DOHH2 (cell line): Measurements from ENCODE around the gene DKK1.

Experiments
- H3F3A ChIP-seq: fragments of 200-600 bp; sonication (generic), shearing (Covaris generic); 2 replicates; pipeline ENCODE4 v1.6.0; 2016; ENCODE audit warnings: antibody characterized with exemption, mild to moderate bottlenecking; ENCODE audit not compliant: control insufficient read depth, insufficient read depth
- H3K27ac ChIP-seq: fragments of 200-600 bp; sonication (generic); 2 replicates; pipeline ENCODE4 v1.5.1; 2014; ENCODE audit warnings: low read depth, mild to moderate bottlenecking, low read length, moderate library complexity
- H3K27me3 ChIP-seq: fragments of 200-600 bp; sonication (generic); 2 replicates; pipeline ENCODE4 v1.6.1; 2014; ENCODE audit warnings: mild to moderate bottlenecking, low read length, mixed read lengths; ENCODE audit not compliant: control insufficient read depth
- H3K36me3 ChIP-seq: fragments of 200-600 bp; sonication (generic); 2 replicates; pipeline ENCODE4 v1.6.1; 2014; ENCODE audit warnings: mild to moderate bottlenecking, low read length, moderate library complexity, mixed read lengths; ENCODE audit not compliant: control insufficient read depth
- H3K4me1 ChIP-seq: fragments of 200-600 bp; sonication (generic); 2 replicates; pipeline ENCODE4 v1.6.1; 2014; ENCODE audit warnings: mild to moderate bottlenecking, low read length, mixed read lengths; ENCODE audit not compliant: control insufficient read depth
- H3K4me2 ChIP-seq: fragments of 200-600 bp; sonication (generic); 2 replicates; pipeline ENCODE4 v1.6.0; 2014; ENCODE audit warnings: mild to moderate bottlenecking, low read length, moderate library complexity
- H3K4me3 ChIP-seq: fragments of 200-600 bp; sonication (generic); 2 replicates; pipeline ENCODE4 v1.5.1; 2014; ENCODE audit warnings: mild to moderate bottlenecking, low read length, mixed read lengths
- H3K79me2 ChIP-seq: fragments of 200-600 bp; sonication (generic); 2 replicates; pipeline ENCODE4 v1.6.1; 2014; ENCODE audit warnings: mild to moderate bottlenecking, low read length, mixed read lengths; ENCODE audit not compliant: control insufficient read depth
- H3K9me2 ChIP-seq: fragments of 200-600 bp; sonication (generic); replicated peaks from 2 replicates; pipeline ENCODE4 v1.6.1; 2014; ENCODE audit warnings: mild to moderate bottlenecking, low read length, mixed read lengths; ENCODE audit not compliant: control insufficient read depth
- H3K9me3 ChIP-seq: fragments of 200-600 bp; sonication (generic); 2 replicates; pipeline ENCODE4 v1.6.1; 2014; ENCODE audit warnings: antibody characterized with exemption, low read length, mixed read lengths; ENCODE audit not compliant: control insufficient read depth, insufficient read depth
- H4K20me1 ChIP-seq: fragments of 200-600 bp; sonication (generic); 2 replicates; pipeline ENCODE4 v1.6.0; 2014; ENCODE audit warnings: low read depth, mild to moderate bottlenecking, antibody characterized with exemption, low read length, moderate library complexity; ENCODE audit not compliant: control insufficient read depth, insufficient read depth
- EZH2phosphoT487 ChIP-seq: fragments of 200-600 bp; sonication (generic); IDR thresholded peaks from 2 replicates; pipeline ENCODE4 v1.6.1; 2017; ENCODE audit warnings: borderline replicate concordance, mild to moderate bottlenecking, antibody characterized with exemption, low read length, moderate library complexity, mixed read lengths
- TF ChIP-seq, protein P1 (sequence below): fragments of 200-600 bp; sonication (generic); IDR thresholded peaks from one replicate; pipeline ENCODE4 v1.5.1; 2014; ENCODE audit warnings: antibody characterized with exemption, mild to moderate bottlenecking, low read depth, low read length; ENCODE audit not compliant: poor library complexity, severe bottlenecking

DKK1 gene

GRCh38 chr10:52268790-52269189, 45.3 kb upstream of the DKK1 start:
- no peaks in the 10 kb centered on the region for H4K20me1 ChIP-seq
- no peaks in the 10 kb centered on the region for H3K9me2 ChIP-seq
- no peak overlapping the region for H3K4me2 ChIP-seq
- H3K4me3 ChIP-seq = no peak overlapping the region
- no peaks in the 10 kb centered on the region for H3K79me2 ChIP-seq
- no peaks in the 10 kb centered on the region for H3F3A ChIP-seq
- no peaks in the 10 kb centered on the region for H3K36me3 ChIP-seq
- H3K27me3 ChIP-seq = no peaks in the 10 kb centered on the region
- no peaks in the 10 kb centered on the region for H3K9me3 ChIP-seq
- TF ChIP-seq, protein P1, sequence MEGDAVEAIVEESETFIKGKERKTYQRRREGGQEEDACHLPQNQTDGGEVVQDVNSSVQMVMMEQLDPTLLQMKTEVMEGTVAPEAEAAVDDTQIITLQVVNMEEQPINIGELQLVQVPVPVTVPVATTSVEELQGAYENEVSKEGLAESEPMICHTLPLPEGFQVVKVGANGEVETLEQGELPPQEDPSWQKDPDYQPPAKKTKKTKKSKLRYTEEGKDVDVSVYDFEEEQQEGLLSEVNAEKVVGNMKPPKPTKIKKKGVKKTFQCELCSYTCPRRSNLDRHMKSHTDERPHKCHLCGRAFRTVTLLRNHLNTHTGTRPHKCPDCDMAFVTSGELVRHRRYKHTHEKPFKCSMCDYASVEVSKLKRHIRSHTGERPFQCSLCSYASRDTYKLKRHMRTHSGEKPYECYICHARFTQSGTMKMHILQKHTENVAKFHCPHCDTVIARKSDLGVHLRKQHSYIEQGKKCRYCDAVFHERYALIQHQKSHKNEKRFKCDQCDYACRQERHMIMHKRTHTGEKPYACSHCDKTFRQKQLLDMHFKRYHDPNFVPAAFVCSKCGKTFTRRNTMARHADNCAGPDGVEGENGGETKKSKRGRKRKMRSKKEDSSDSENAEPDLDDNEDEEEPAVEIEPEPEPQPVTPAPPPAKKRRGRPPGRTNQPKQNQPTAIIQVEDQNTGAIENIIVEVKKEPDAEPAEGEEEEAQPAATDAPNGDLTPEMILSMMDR = no peak
- TF ChIP-seq EZH2phosphoT487 = no peak
- no peaks in the 10 kb centered on the region for H3K4me1 ChIP-seq
- H3K27ac ChIP-seq = no peak overlapping the region

GRCh38 chr10:52269233-52269632, 44.8 kb upstream of the DKK1 start:
- Histone ChIP-seq H3K4me3 (no peak overlapping the region), H3K79me2 (no peaks in the 10 kb centered on the region), H3K27me3 (no peaks in the 10 kb centered on the region), H3K36me3 (no peaks in the 10 kb centered on the region), H4K20me1 (no peaks in the 10 kb centered on the region), H3K9me3 (no peaks in the 10 kb centered on the region), H3F3A (no peaks in the 10 kb centered on the region), H3K4me2 (no peak overlapping the region), H3K9me2 (no peaks in the 10 kb centered on the region), H3K27ac (no peak overlapping the region), H3K4me1 (no peaks in the 10 kb centered on the region)
- TF ChIP-seq EZH2phosphoT487 = no peak
- TF ChIP-seq, protein P1 = no peak

- Histone ChIP-seq H3K79me2 (no peaks in the 10 kb centered on the region), H3K4me3 (no peak overlapping the region), H3K4me2 (no peak overlapping the region), H3K36me3 (no peaks in the 10 kb centered on the region), H3K9me3 (no peaks in the 10 kb centered on the region), H4K20me1 (no peaks in the 10 kb centered on the region), H3K27ac (no peak overlapping the region), H3F3A (no peaks in the 10 kb centered on the region), H3K9me2 (no peaks in the 10 kb centered on the region), H3K27me3 (no peaks in the 10 kb centered on the region), H3K4me1 (peaks cover 6% of the 10 kb centered on the region; the same call in 1 of the 2 replicates)
- TF ChIP-seq, protein P1 = no peak
- no peak for TF ChIP-seq EZH2phosphoT487
These were observed 37.9 kb upstream of the DKK1 start for GRCh38 chr10:52276163-52276562.

DNA sequence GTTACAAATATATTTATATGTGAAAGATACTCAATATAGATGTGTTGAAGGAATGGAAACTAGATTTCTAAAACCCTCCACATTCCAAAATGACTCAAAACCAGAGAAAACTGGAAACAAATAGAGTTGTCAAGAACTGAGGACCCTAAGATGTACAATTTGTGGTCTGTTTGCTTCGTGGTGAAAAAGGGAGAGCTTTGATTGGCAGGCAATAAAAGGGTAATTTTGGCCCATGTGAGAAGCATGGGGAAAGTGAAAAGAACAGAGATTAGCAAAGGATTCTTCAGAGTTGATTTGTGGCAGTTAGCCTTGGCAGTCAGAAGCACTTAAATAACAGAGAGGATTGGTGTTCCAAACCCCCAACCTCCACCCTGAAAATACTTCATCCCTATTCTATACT, 37.1 kb upstream of the DKK1 start:
- Histone ChIP-seq H3K4me3 (no peak overlapping the region), H3K4me1 (peaks cover 6% of the 10 kb centered on the region; the same call in 1 of the 2 replicates), H3K27me3 (no peaks in the 10 kb centered on the region), H3K9me2 (no peaks in the 10 kb centered on the region), H3K4me2 (no peak overlapping the region), H3K79me2 (no peaks in the 10 kb centered on the region), H3F3A (no peaks in the 10 kb centered on the region), H3K9me3 (no peaks in the 10 kb centered on the region), H3K27ac (no peak overlapping the region), H4K20me1 (no peaks in the 10 kb centered on the region), H3K36me3 (no peaks in the 10 kb centered on the region)
- TF ChIP-seq EZH2phosphoT487 = no peak
